A549 (cell line): Measurements from ENCODE around the gene RHBG. TPM values are rescaled to one million over a fixed set of nuclear protein-coding genes. Genes with fewer than 3 reads are reported as not detected.

Experiments
- ATAC-seq, 2 experiments: fragments of 200-7000 bp in 1 of 2; fragments of >200 bp in 1 of 2; cut with Nextera tagmentation in 1 of 2; cut with Tn5 transposase in 1 of 2; 3 replicates each; pipeline versions ENCODE4 v1.8.0 to v1.9.1; 2018 to 2020; ENCODE audit warnings: mild to moderate bottlenecking in 1 of 2, moderate library complexity in 1 of 2
- CTCF ChIA-PET: fragments of 300-600 bp; sonication (Branson Sonifier 250); formaldehyde crosslinking; extraction: SDS; loops from one replicate; lab custom pipeline; 2021; ENCODE audit warnings: antibody characterized with exemption, inconsistent platforms; lab: Yijun Ruan, JAX
- POLR2A ChIA-PET: fragments of 350-600 bp; formaldehyde crosslinking; extraction: SDS; loops from one replicate; lab custom pipeline; 2021; ENCODE audit warnings: antibody characterized with exemption, inconsistent platforms; lab: Yijun Ruan, JAX
- DNase-seq, 2 experiments: peaks; one replicate each; pipeline versions ENCODE4 v3.0.0 to v3.0.0-alpha.2; 2011 to 2016; ENCODE audit warnings: low read depth in 1 of 2, low spot score in 1 of 2
- FAIRE-seq: peaks from 2 replicates; lab custom pipeline; 2011; peaks lifted over from hg19 to GRCh38; lab: Jason Lieb, UNC
- H3K27ac ChIP-seq, 2 experiments: fragments of >200 bp; sonication (Bioruptor Twin); formaldehyde crosslinking; 3 replicates each; pipeline ENCODE4 v1.5.1; 2016 to 2017
- H3K4me1 ChIP-seq: fragments of >200 bp; sonication (Bioruptor Twin); formaldehyde crosslinking; 3 replicates; pipeline ENCODE4 v1.6.1; 2016
- H3K4me2 ChIP-seq: fragments of >200 bp; sonication (Bioruptor Twin); formaldehyde crosslinking; 3 replicates; pipeline ENCODE4 v1.6.1; 2016
- H3K4me3 ChIP-seq: fragments of >200 bp; sonication (Bioruptor Twin); formaldehyde crosslinking; 3 replicates; pipeline ENCODE4 v1.5.1; 2016
- H3K9me3 ChIP-seq: fragments of >200 bp; sonication (Bioruptor Twin); formaldehyde crosslinking; 3 replicates; pipeline ENCODE4 v1.6.1; 2016
- BCL3 ChIP-seq: fragments of >200 bp; sonication (Bioruptor Twin); formaldehyde crosslinking; IDR thresholded peaks from 3 replicates; pipeline ENCODE4 v1.6.1; 2016
- E2F6 ChIP-seq: IDR thresholded peaks from 2 replicates; pipeline ENCODE4 v1.6.1; 2012; ENCODE audit warnings: low read depth, borderline replicate concordance
- ELK1 ChIP-seq: fragments of 150-350 bp; IDR thresholded peaks from 2 replicates; pipeline ENCODE4 v1.6.1; 2014; ENCODE audit warnings: low read depth, mild to moderate bottlenecking, low read length
- FOSB ChIP-seq: fragments of 250-450 bp; sonication (Bioruptor Pico); IDR thresholded peaks from 2 replicates; pipeline ENCODE4 v1.5.0; 2020; ENCODE audit warnings: mild to moderate bottlenecking, moderate library complexity
- JUN ChIP-seq, 2 experiments: fragments of >200 bp; sonication (Bioruptor Twin); formaldehyde crosslinking; IDR thresholded peaks; 2 replicates in 1 of 2; 3 replicates in 1 of 2; pipeline ENCODE4 v1.6.1; 2016 to 2017
- MAX ChIP-seq: IDR thresholded peaks from 2 replicates; pipeline ENCODE4 v1.6.1; 2012
- MAZ ChIP-seq: fragments of 150-350 bp; IDR thresholded peaks from 2 replicates; pipeline ENCODE4 v1.6.1; 2014; ENCODE audit warnings: antibody characterized with exemption, low read depth, low read length, borderline replicate concordance
- MYC ChIP-seq: IDR thresholded peaks from 2 replicates; pipeline ENCODE4 v1.6.1; 2012; ENCODE audit warnings: mild to moderate bottlenecking, inconsistent platforms, low read length, improper control_type of control experiment, borderline replicate concordance
- NR3C1 ChIP-seq: fragments of >200 bp; sonication (Bioruptor Twin); formaldehyde crosslinking; IDR thresholded peaks from 3 replicates; pipeline ENCODE4 v1.6.1; 2017
- PBX3 ChIP-seq: IDR thresholded peaks from 2 replicates; pipeline ENCODE4 v1.6.1; 2012
- PHF8 ChIP-seq: fragments of 200-600 bp; sonication (generic); IDR thresholded peaks from 2 replicates; pipeline ENCODE4 v1.6.1; 2016; ENCODE audit warnings: low read depth, mild to moderate bottlenecking, antibody characterized with exemption, moderate library complexity, borderline replicate concordance
- POLR2A ChIP-seq: IDR thresholded peaks from 2 replicates; pipeline ENCODE4 v1.6.1; 2012; ENCODE audit warnings: mild to moderate bottlenecking, low read length
- RARB ChIP-seq: fragments of 250-450 bp; sonication (Bioruptor Pico); IDR thresholded peaks from 2 replicates; pipeline ENCODE4 v1.8.0; 2021; ENCODE audit warnings: mild to moderate bottlenecking, moderate library complexity
- SMC3 ChIP-seq: fragments of >200 bp; sonication (Bioruptor Twin); formaldehyde crosslinking; IDR thresholded peaks from 3 replicates; pipeline ENCODE4 v1.6.1; 2018; ENCODE audit warnings: inconsistent platforms
- TP53 ChIP-seq: fragments of 250-450 bp; sonication (Bioruptor Pico); IDR thresholded peaks from 2 replicates; pipeline ENCODE4 v1.5.0; 2021; ENCODE audit warnings: mild to moderate bottlenecking, moderate library complexity
- WGBS: methylation state at CpG from one replicate; pipeline ENCODE4 v1.1.6; 2017; ENCODE audit errors: missing lambda C conversion rate; 5-methylcytosine and 5-hydroxymethylcytosine counted together
- polyA plus RNA-seq, 4 experiments: library from polyadenylated mRNA; depleted of rRNA in 3 of 4; stranded (reverse); fragments of >200 nt; fragmentation: RNase III in 1 of 4; extraction: RNeasy Plus Mini Kit Qiagen cat#74134 plus additional on column Dnase treatment in 1 of 4; gene quantifications; 2 replicates in 3 of 4; 3 replicates in 1 of 4; pipeline ENCODE4 v1.2.3, GENCODE V29; 2011 to 2017

The RHBG gene
- polyA plus RNA-seq, 2 of the 4 experiments (the other 2 are of a cell fraction) = 0.06 TPM; not detected in 1

- ATAC-seq = peak in 1 of 2 experiments; percentile 71; a peak in 3 of 6 replicates
Measured at GRCh38 chr1:156337888-156338179, 31.2 kb upstream of the RHBG start.

GRCh38 chr1:156338180-156338976 is 30.6 kb upstream of the RHBG start, which contains the start of the genes CCT3 and TSACC:
Gene CCT3 (minus strand): TSS chr1:156338292. CDS start chr1:156338184, 108 bp downstream.
Gene TSACC (plus strand): TSS chr1:156338526. CDS start chr1:156339758, 1,232 bp downstream.
- ATAC-seq = peak; percentile 94 to 95
- TF ChIP-seq TP53 = 0 out of 2 replicates have a peak, but pooled peaks have one; percentile 62
- TF ChIP-seq MYC = peak; percentile 98
- TF ChIP-seq NR3C1 = no peak
- TF ChIP-seq JUN (IDR thresholded peaks at IDR 0.05) = peak; percentile 63 to 91; a peak in 4 of 5 replicates
- no peak for TF ChIP-seq FOSB (CRISPR knock-in tag)
- TF ChIP-seq PBX3 = peak; percentile 99
- peak; percentile 47; the same call in 1 of the 2 replicates for TF ChIP-seq E2F6
- peak; percentile 93 for TF ChIP-seq MAX
- peak; percentile 87 for TF ChIP-seq POLR2A
- peak; percentile 95 for TF ChIP-seq BCL3
- TF ChIP-seq PHF8 = 0 out of 2 replicates have a peak, but pooled peaks have one; percentile 2
- no peak for TF ChIP-seq SMC3
- no peak for TF ChIP-seq ELK1
- no peak for TF ChIP-seq MAZ
- no peak for TF ChIP-seq RARB (CRISPR knock-in tag)
- TF ChIP-seq, all 56 proteins: peak for 9
- FAIRE-seq = peak; percentile 89
- CTCF ChIA-PET = interaction anchor here (0.7 to 1.9 kb wide), 5 partner anchors 10 to 107 kb away, joined by 3 to 8 read pairs (median 5); no protein-coding TSS in a partner anchor
- 2% methylated on average over 28 of the region's 47 CpGs for WGBS
- peak within 1 kb of the TSS; percentile 75 for H3K4me3 ChIP-seq
- H3K4me1 ChIP-seq = peaks cover 16% of the 10 kb centered on the region; the same call in 2 of the 3 replicates
- peak; percentile 99 to 100 for DNase-seq
- POLR2A ChIA-PET = interaction anchor here (1.0 to 1.6 kb wide), 4 partner anchors 12 to 107 kb away, joined by 3 to 6 read pairs (median 4); partner anchors contain the start of gene SMG5
- peak within 1 kb of the TSS; percentile 94 for H3K4me2 ChIP-seq
- no peaks in the 10 kb centered on the region for H3K9me3 ChIP-seq
- peak within 1 kb of the TSS; percentile 89 to 95 for H3K27ac ChIP-seq

More at GRCh38 chr1:156337888-156338179, 31.2 kb upstream of the RHBG start:
- H3K4me1 ChIP-seq = peaks cover 16% of the 10 kb centered on the region; the same call in 2 of the 3 replicates
- H3K27ac ChIP-seq = peak overlapping the region; percentile 87 to 89
- CTCF ChIA-PET = interaction anchor here (1.4 to 1.9 kb wide), 4 partner anchors 10 to 108 kb away, joined by 3 to 8 read pairs (median 5); no protein-coding TSS in a partner anchor
- under 1% methylated on average over 12 of the region's 14 CpGs for WGBS
- H3K4me2 ChIP-seq = peak overlapping the region; percentile 94
- no peaks in the 10 kb centered on the region for H3K9me3 ChIP-seq
- DNase-seq = no peak
- peak overlapping the region; percentile 75 for H3K4me3 ChIP-seq
- TF ChIP-seq PHF8 (peak; percentile 20), FOSB (CRISPR knock-in tag) (no peak)
- TF ChIP-seq, all 56 proteins: peak for 1
- POLR2A ChIA-PET = interaction anchor here (1.0 to 1.6 kb wide), 4 partner anchors 12 to 108 kb away, joined by 3 to 6 read pairs (median 4); partner anchors contain the start of gene SMG5
- FAIRE-seq = no peak
